GM12875 (cell line): ENCODE data around the gene ALG5.

Experiments used
- H3K4me3 ChIP-seq: one replicate; pipeline ENCODE4 v1.5.1; 2011; ENCODE audit warnings: low read depth, low read length, control low read depth
- CTCF ChIP-seq: IDR thresholded peaks from 2 replicates; pipeline ENCODE4 v1.5.1; 2011; ENCODE audit warnings: low read depth, mild to moderate bottlenecking, control low read depth, inconsistent platforms, low read length, moderate library complexity, borderline replicate concordance; ENCODE audit not compliant: insufficient read depth

Gene ALG5

DNA sequence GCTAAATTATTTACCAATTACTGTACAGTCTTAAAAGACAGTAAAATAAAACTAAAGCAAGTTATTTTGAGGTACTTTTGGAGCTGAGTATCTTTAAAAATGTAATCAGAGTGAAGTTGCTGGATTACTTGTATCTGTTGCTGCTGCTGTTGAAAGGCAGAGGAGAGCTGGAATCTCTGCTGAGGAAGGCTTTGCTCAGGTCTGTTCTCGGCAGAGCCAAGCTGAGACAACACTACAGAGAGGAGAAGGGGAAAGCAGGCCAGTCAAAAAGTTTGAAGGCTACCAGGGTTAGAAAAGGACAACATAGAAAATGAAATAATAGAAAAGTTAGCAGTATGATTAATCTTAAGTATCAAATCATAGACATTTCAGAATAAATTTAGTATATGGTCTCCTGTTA lies 11.3 kb upstream of the ALG5 start:
- no peak overlapping the region for H3K4me3 ChIP-seq
- TF ChIP-seq CTCF, result no peak

DNA sequence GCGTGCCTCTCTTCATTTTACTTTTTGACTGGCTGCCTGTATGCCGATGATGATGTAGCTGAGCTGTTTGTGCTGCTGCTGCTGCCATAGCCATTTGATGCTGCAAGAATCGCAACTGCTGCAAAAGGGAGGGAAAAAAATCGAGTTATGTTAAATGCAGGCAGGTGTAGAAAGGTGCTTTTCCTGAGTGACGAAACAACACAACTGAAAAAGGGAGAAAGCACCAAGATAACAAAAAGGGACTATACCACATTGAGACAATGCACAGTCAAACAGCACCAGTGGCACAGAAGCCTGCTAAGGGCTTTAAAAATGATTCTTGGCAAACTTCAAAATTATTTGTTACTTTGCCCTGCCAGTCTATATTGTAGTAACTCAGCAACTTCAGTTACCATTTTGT lies 10.6 kb upstream of the ALG5 start:
- no peak for TF ChIP-seq CTCF
- H3K4me3 ChIP-seq, result no peak overlapping the region

GRCh38 chr13:37001921-37002250 lies 2.7 kb upstream of the ALG5 start:
- no peak for TF ChIP-seq CTCF
- H3K4me3 ChIP-seq, result no peak overlapping the region

DNA sequence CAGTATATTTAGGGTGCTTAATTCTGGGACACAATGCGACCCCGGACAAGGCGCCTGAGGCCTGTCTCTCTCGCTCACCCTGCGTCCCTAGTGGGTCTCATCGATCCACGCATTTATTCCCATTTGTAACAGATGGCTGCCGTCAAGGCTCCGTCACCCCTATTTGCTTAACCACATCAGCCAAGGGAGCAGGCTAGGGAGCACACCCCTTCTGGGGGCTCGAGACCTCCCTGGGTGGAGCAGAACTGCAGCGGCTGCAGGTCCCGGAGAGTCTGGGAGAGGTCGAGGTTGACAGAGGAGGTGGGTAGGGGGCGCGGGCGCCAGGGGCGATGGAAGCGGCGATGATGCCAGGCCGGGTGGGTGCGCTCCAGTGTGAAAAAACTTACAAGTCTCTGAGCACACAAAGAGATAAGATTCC lies 507 bp downstream of the ALG5 start:
- TF ChIP-seq CTCF, result no peak

DNA sequence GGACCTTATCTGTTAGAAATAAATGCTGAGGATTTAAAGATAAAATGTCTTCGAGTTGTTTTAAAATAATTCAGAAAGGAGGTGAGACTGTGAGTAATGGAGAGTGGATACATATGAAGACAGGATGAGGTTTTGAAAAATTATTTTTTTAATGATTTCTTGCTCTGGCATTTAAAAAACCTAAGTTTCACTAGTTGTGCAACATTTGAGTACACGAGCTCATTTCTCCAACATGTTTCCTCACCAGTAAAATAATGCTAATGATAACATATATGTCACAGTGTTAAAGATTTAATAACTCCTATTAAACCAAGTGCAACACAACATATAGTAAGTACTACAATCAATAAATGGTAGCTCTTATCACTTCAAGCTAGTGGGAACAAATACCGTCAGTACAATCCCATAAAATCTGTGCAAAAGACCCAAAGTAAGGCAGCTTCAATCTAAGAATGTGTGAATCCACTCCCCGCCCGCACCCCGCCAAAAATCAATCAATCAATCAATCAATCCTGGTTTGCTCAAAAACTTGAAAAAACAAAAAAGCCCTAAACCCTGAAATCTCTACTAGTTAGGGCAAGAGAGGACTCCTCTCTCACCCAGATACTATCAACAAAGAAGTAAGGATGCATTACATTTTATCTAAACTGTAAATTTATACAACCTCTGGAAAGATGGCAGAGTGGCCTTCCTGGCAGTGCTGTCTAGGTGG lies 1.3 kb downstream of the ALG5 start:
- no peak for TF ChIP-seq CTCF
- H3K4me3 ChIP-seq, result peak overlapping the region; percentile 98

More for the DNA sequence above, 507 bp downstream of the ALG5 start:
- H3K4me3 ChIP-seq, result peak overlapping the region; percentile 98

DNA sequence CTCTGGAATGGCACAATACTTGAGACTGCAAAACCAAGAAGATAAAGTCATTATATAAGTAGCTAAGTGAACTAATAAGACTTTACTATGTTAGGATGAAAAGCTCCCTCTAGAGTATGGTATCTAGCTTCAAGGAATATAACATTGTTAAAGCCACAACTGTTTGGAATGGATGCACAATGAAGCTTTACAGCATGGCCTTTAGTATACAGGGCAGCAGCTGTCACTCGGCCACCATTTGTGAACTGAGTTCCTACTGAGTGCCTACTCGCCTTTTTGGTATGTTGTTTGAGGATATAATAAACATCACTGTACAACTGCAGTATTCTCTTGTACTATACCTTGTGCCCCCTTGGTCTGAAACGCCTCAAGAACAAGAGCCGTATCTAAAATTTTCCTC lies 6.8 kb downstream of the ALG5 start:
- H3K4me3 ChIP-seq, result no peak overlapping the region
- no peak for TF ChIP-seq CTCF

GRCh38 chr13:36986462-36987240 lies 12.5 kb downstream of the ALG5 start:
- no peak overlapping the region for H3K4me3 ChIP-seq
- no peak for TF ChIP-seq CTCF
